DND-41 (cell line): Measurements from ENCODE around the gene USP24.
"Not testable (repeated sequence)": the region's sequence is repeated elsewhere in the genome, so short reads cannot be mapped to it uniquely, and the experiment has no call there.

Source experiments
- ATAC-seq: fragments of 200-7000 bp; cut with Tn5 transposase; 3 replicates; pipeline ENCODE4 v1.9.1; 2021; ENCODE audit warnings: low read depth; ENCODE audit not compliant: insufficient read depth
- DNase-seq: peaks from one replicate; pipeline ENCODE4 v3.0.0-alpha.2; 2020
- H2AFZ ChIP-seq: 2 replicates; pipeline ENCODE4 v1.6.0; 2012; ENCODE audit warnings: low read depth, low read length
- H3K27ac ChIP-seq: 2 replicates; pipeline ENCODE4 v1.5.1; 2012; ENCODE audit warnings: low read length, inconsistent platforms
- H3K27me3 ChIP-seq: fragments of 200-600 bp; sonication (generic); 2 replicates; pipeline ENCODE4 v1.6.0; 2012; ENCODE audit warnings: low read length, mild to moderate bottlenecking, inconsistent platforms; ENCODE audit not compliant: insufficient read depth, poor library complexity
- H3K36me3 ChIP-seq: 2 replicates; pipeline ENCODE4 v1.5.1; 2012; ENCODE audit warnings: low read length, inconsistent platforms; ENCODE audit not compliant: insufficient read depth
- H3K4me1 ChIP-seq: 2 replicates; pipeline ENCODE4 v1.5.1; 2012; ENCODE audit warnings: mild to moderate bottlenecking, low read length; ENCODE audit not compliant: insufficient read depth
- H3K4me2 ChIP-seq: 2 replicates; pipeline ENCODE4 v1.6.0; 2012; ENCODE audit warnings: mild to moderate bottlenecking, moderate library complexity, low read length, inconsistent platforms; ENCODE audit not compliant: insufficient read depth
- H3K4me3 ChIP-seq, 2 experiments: fragments of 200-600 bp in 1 of 2; shearing (Covaris generic) in 1 of 2; 2 replicates each; pipeline ENCODE4 v1.5.1; 2012 to 2016; ENCODE audit warnings: inconsistent platforms in 2 of 2, low read length in 2 of 2, mild to moderate bottlenecking in 2 of 2, low read depth in 1 of 2, moderate library complexity in 1 of 2
- H3K79me2 ChIP-seq: 2 replicates; pipeline ENCODE4 v1.6.0; 2012; ENCODE audit warnings: low read length, inconsistent platforms; ENCODE audit not compliant: insufficient read depth
- H3K9ac ChIP-seq: 2 replicates; pipeline ENCODE4 v1.6.0; 2012; ENCODE audit warnings: low read depth, mild to moderate bottlenecking, inconsistent platforms, low read length, moderate library complexity
- H3K9me3 ChIP-seq: 2 replicates; pipeline ENCODE4 v1.5.1; 2012; ENCODE audit warnings: low read length, moderate library complexity, mild to moderate bottlenecking, inconsistent platforms; ENCODE audit not compliant: insufficient read depth, severe bottlenecking
- H4K20me1 ChIP-seq: 2 replicates; pipeline ENCODE4 v1.6.0; 2012; ENCODE audit warnings: low read length; ENCODE audit not compliant: insufficient read depth
- EZH2 ChIP-seq: IDR thresholded peaks from 3 replicates; pipeline ENCODE4 v1.6.1; 2012; ENCODE audit warnings: borderline replicate concordance, low read depth, mild to moderate bottlenecking, moderate library complexity, low read length, inconsistent platforms; ENCODE audit not compliant: severe bottlenecking
- TF ChIP-seq, protein P1 (sequence below): IDR thresholded peaks from 2 replicates; pipeline ENCODE4 v1.5.1; 2012; ENCODE audit warnings: borderline replicate concordance, low read length, moderate library complexity, mild to moderate bottlenecking; ENCODE audit not compliant: poor library complexity, severe bottlenecking; ENCODE audit errors: extremely low read depth

The USP24 gene

GRCh38 chr1:55120538-55120937 is 94.6 kb downstream of the USP24 start:
- H3K9me3 ChIP-seq: no peaks in the 10 kb centered on the region
- TF ChIP-seq, protein P1, sequence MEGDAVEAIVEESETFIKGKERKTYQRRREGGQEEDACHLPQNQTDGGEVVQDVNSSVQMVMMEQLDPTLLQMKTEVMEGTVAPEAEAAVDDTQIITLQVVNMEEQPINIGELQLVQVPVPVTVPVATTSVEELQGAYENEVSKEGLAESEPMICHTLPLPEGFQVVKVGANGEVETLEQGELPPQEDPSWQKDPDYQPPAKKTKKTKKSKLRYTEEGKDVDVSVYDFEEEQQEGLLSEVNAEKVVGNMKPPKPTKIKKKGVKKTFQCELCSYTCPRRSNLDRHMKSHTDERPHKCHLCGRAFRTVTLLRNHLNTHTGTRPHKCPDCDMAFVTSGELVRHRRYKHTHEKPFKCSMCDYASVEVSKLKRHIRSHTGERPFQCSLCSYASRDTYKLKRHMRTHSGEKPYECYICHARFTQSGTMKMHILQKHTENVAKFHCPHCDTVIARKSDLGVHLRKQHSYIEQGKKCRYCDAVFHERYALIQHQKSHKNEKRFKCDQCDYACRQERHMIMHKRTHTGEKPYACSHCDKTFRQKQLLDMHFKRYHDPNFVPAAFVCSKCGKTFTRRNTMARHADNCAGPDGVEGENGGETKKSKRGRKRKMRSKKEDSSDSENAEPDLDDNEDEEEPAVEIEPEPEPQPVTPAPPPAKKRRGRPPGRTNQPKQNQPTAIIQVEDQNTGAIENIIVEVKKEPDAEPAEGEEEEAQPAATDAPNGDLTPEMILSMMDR: no peak
- no peak for TF ChIP-seq EZH2
- no peaks in the 10 kb centered on the region for H3K4me1 ChIP-seq
- no peak overlapping the region for H3K4me3 ChIP-seq
- H4K20me1 ChIP-seq: no peaks in the 10 kb centered on the region
- H3K27me3 ChIP-seq: no peaks in the 10 kb centered on the region
- H3K9ac ChIP-seq: no peak overlapping the region
- ATAC-seq (no peak), DNase-seq (no peak)
- no peak overlapping the region for H3K4me2 ChIP-seq
- H2AFZ ChIP-seq: no peak overlapping the region
- no peak overlapping the region for H3K27ac ChIP-seq
- no peaks in the 10 kb centered on the region for H3K79me2 ChIP-seq
- H3K36me3 ChIP-seq: peaks cover 90% of the 10 kb centered on the region

- DNase-seq: no peak
- Histone ChIP-seq H3K4me2 (no peak overlapping the region), H4K20me1 (no peaks in the 10 kb centered on the region), H3K27me3 (no peaks in the 10 kb centered on the region), H3K27ac (no peak overlapping the region), H3K9me3 (no peaks in the 10 kb centered on the region), H3K4me3 (no peak overlapping the region), H3K4me1 (no peaks in the 10 kb centered on the region), H2AFZ (no peak overlapping the region), H3K79me2 (no peaks in the 10 kb centered on the region), H3K36me3 (peaks cover 82% of the 10 kb centered on the region), H3K9ac (no peak overlapping the region)
- no peak for ATAC-seq
- TF ChIP-seq EZH2: no peak
- TF ChIP-seq, protein P1: no peak
These were observed 96.4 kb downstream of the USP24 start for GRCh38 chr1:55118651-55119329.

GRCh38 chr1:55117941-55118340 is 97.2 kb downstream of the USP24 start:
- Histone ChIP-seq H3K4me3 (no peak overlapping the region), H3K9ac (no peak overlapping the region), H4K20me1 (no peaks in the 10 kb centered on the region), H3K36me3 (peaks cover 82% of the 10 kb centered on the region), H3K27me3 (no peaks in the 10 kb centered on the region), H3K4me2 (no peak overlapping the region), H3K79me2 (no peaks in the 10 kb centered on the region), H2AFZ (no peak overlapping the region), H3K4me1 (no peaks in the 10 kb centered on the region), H3K9me3 (no peaks in the 10 kb centered on the region), H3K27ac (no peak overlapping the region)
- TF ChIP-seq, protein P1: no peak
- TF ChIP-seq EZH2: no peak
- DNase-seq (no peak), ATAC-seq (no peak)

- not testable (repeated sequence) for ATAC-seq, H4K20me1 ChIP-seq, H3K9ac ChIP-seq, H3K4me2 ChIP-seq, H2AFZ ChIP-seq, DNase-seq, H3K79me2 ChIP-seq, H3K4me3 ChIP-seq, H3K4me1 ChIP-seq, H3K27me3 ChIP-seq, H3K9me3 ChIP-seq, H3K27ac ChIP-seq
- peaks cover 84% of the 10 kb centered on the region for H3K36me3 ChIP-seq
These were observed 106.2 kb downstream of the USP24 start for GRCh38 chr1:55109005-55109404.
